K562 (cell line): ENCODE measurements around the gene PI4KA.

Experiments
- EWSR1 ChIP-seq: fragments of 450-650 bp; IDR thresholded peaks from 2 replicates; pipeline ENCODE4 v1.6.1; 2018; ENCODE audit warnings: borderline replicate concordance, mild to moderate bottlenecking, low read depth, moderate library complexity; ENCODE audit not compliant: partially characterized antibody
- JUNB ChIP-seq: fragments of 450-650 bp; formaldehyde crosslinking; conservative IDR thresholded peaks from 2 replicates; pipeline ENCODE4 v1.4.0; 2020; ENCODE audit warnings: mild to moderate bottlenecking
- POLR2AphosphoS5 ChIP-seq: IDR thresholded peaks from 2 replicates; pipeline ENCODE4 v1.6.1; 2011; ENCODE audit warnings: mild to moderate bottlenecking, low read depth, low read length, moderate library complexity; ENCODE audit not compliant: control insufficient read depth, insufficient read depth
- RAD51 ChIP-seq: fragments of 450-650 bp; IDR thresholded peaks from 2 replicates; pipeline ENCODE4 v1.7.1; 2016; ENCODE audit warnings: low read depth, mild to moderate bottlenecking, borderline replicate concordance
- RBM39 ChIP-seq: fragments of 200-400 bp; formaldehyde crosslinking; optimal IDR thresholded peaks from 2 replicates; pipeline ENCODE3; 2018; ENCODE audit warnings: low read depth, low read length
- SIN3A ChIP-seq, 2 experiments: fragments of 150-350 bp in 1 of 2; IDR thresholded peaks; 2 replicates each; pipeline ENCODE4 v1.6.1; 2011 to 2016; ENCODE audit warnings: borderline replicate concordance in 2 of 2, low read depth in 2 of 2, low read length in 2 of 2, mild to moderate bottlenecking in 2 of 2, moderate library complexity in 2 of 2; ENCODE audit not compliant: control insufficient read depth in 1 of 2
- TEAD4 ChIP-seq, 2 experiments: sonication (generic) in 1 of 2; formaldehyde crosslinking in 1 of 2; IDR thresholded peaks; 2 replicates each; pipeline versions ENCODE4 v1.6.1 to v1.8.0; 2012 to 2022; ENCODE audit warnings: borderline replicate concordance in 1 of 2, inconsistent platforms in 1 of 2, low read length in 1 of 2, mild to moderate bottlenecking in 1 of 2, missing genetic modification reagents in 1 of 2
- ZNF444 ChIP-seq: fragments of 250-450 bp; sonication (Bioruptor Pico); IDR thresholded peaks from 2 replicates; pipeline ENCODE4 v1.4.0; 2020; ENCODE audit warnings: mild to moderate bottlenecking, moderate library complexity
- TF ChIP-seq, protein P1 (sequence below), 3 experiments: IDR thresholded peaks in 2 of 3; conservative IDR thresholded peaks in 1 of 3; 2 replicates each; pipeline ENCODE4 v1.5.1; 2011 to 2012; ENCODE audit warnings: low read length in 3 of 3, mild to moderate bottlenecking in 3 of 3, control low read depth in 2 of 3, improper control_type of control experiment in 1 of 3, inconsistent platforms in 1 of 3, low read depth in 1 of 3, mixed read lengths in 1 of 3, moderate library complexity in 1 of 3; ENCODE audit not compliant: insufficient read depth in 2 of 3

- TF ChIP-seq POLR2AphosphoS5 = no peak; the same call in 1 of the 2 replicates
- no peak for TF ChIP-seq RAD51
- 0 out of 4 replicates have a peak, but pooled peaks of 1 of the 2 experiments have one; percentile 5 for TF ChIP-seq SIN3A (IDR thresholded peaks at IDR 0.05; ENCODE audit: borderline replicate concordance in 2 of 2, control insufficient read depth in 1 of 2, low read depth in 2 of 2, low read length in 2 of 2)
- TF ChIP-seq TEAD4 (IDR thresholded peaks at IDR 0.05; ENCODE audit: low read length) = no peak
- TF ChIP-seq TEAD4 (CRISPR knock-in tag; IDR thresholded peaks at IDR 0.05; ENCODE audit: borderline replicate concordance) = no peak
- TF ChIP-seq, protein P1, sequence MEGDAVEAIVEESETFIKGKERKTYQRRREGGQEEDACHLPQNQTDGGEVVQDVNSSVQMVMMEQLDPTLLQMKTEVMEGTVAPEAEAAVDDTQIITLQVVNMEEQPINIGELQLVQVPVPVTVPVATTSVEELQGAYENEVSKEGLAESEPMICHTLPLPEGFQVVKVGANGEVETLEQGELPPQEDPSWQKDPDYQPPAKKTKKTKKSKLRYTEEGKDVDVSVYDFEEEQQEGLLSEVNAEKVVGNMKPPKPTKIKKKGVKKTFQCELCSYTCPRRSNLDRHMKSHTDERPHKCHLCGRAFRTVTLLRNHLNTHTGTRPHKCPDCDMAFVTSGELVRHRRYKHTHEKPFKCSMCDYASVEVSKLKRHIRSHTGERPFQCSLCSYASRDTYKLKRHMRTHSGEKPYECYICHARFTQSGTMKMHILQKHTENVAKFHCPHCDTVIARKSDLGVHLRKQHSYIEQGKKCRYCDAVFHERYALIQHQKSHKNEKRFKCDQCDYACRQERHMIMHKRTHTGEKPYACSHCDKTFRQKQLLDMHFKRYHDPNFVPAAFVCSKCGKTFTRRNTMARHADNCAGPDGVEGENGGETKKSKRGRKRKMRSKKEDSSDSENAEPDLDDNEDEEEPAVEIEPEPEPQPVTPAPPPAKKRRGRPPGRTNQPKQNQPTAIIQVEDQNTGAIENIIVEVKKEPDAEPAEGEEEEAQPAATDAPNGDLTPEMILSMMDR (IDR thresholded peaks at IDR 0.05 in 2 of 3, conservative IDR thresholded peaks at IDR 0.05 in 1 of 3; ENCODE audit: insufficient read depth in 2 of 3, low read depth in 1 of 3, low read length in 3 of 3) = no peak
- no peak for TF ChIP-seq JUNB (CRISPR knock-in tag)
- no peak for TF ChIP-seq RBM39
- no peak for TF ChIP-seq EWSR1
- no peak for TF ChIP-seq ZNF444 (CRISPR knock-in tag)
Measured at GRCh38 chr22:20663941-20664593, 194.5 kb downstream of the PI4KA start.
